Endodermal cell (in vitro differentiated cells): ENCODE data around the gene NPHP4. TPM values are rescaled to one million over a fixed set of nuclear protein-coding genes. Genes with fewer than 3 reads are reported as not detected.

ENCODE experiments used
- DNase-seq: peaks from one replicate; pipeline ENCODE4 v3.0.0-alpha.2; 2017
- H3K27ac ChIP-seq: 2 replicates; pipeline ENCODE4 v1.5.1; 2013; ENCODE audit warnings: mild to moderate bottlenecking, low read depth, low read length, moderate library complexity
- H3K27me3 ChIP-seq: 2 replicates; pipeline ENCODE4 v1.6.1; 2013; ENCODE audit warnings: mild to moderate bottlenecking, low read length, moderate library complexity; ENCODE audit not compliant: insufficient read depth, control insufficient read depth, poor library complexity, severe bottlenecking
- H3K36me3 ChIP-seq: 2 replicates; pipeline ENCODE4 v1.7.0; 2013; ENCODE audit warnings: mild to moderate bottlenecking, low read length, moderate library complexity; ENCODE audit not compliant: control insufficient read depth, insufficient read depth
- H3K4me1 ChIP-seq: one replicate; pipeline ENCODE4 v1.7.0; 2013; ENCODE audit warnings: low read length; ENCODE audit not compliant: control insufficient read depth, insufficient read depth
- H3K4me3 ChIP-seq: 2 replicates; pipeline ENCODE4 v1.5.1; 2013; ENCODE audit warnings: mild to moderate bottlenecking, low read length, moderate library complexity
- H3K9ac ChIP-seq: 2 replicates; pipeline ENCODE4 v1.6.1; 2013; ENCODE audit warnings: mild to moderate bottlenecking, low read length, moderate library complexity; ENCODE audit not compliant: poor library complexity, severe bottlenecking; ENCODE audit errors: extremely low read depth
- H3K9me3 ChIP-seq: 2 replicates; pipeline ENCODE4 v1.6.1; 2013; ENCODE audit warnings: mild to moderate bottlenecking, low read length, moderate library complexity; ENCODE audit not compliant: control insufficient read depth
- H3K27ac Mint-ChIP-seq: 2 replicates; pipeline ENCODE4 v1.8.0; 2020; ENCODE audit warnings: mixed read lengths
- H3K27me3 Mint-ChIP-seq: 2 replicates; pipeline ENCODE4 v1.8.0; 2021; ENCODE audit warnings: mild to moderate bottlenecking, mixed read lengths; ENCODE audit not compliant: insufficient read depth
- H3K36me3 Mint-ChIP-seq: 2 replicates; pipeline ENCODE4 v1.8.0; 2020; ENCODE audit warnings: low read depth, mixed read lengths
- H3K4me1 Mint-ChIP-seq: 2 replicates; pipeline ENCODE4 v1.8.0; 2020; ENCODE audit warnings: mixed read lengths
- H3K4me3 Mint-ChIP-seq: 2 replicates; pipeline ENCODE4 v1.8.0; 2020; ENCODE audit warnings: mild to moderate bottlenecking, moderate library complexity, mixed read lengths
- H3K9me3 Mint-ChIP-seq: 2 replicates; pipeline ENCODE4 v1.8.0; 2020; ENCODE audit warnings: mild to moderate bottlenecking, mixed read lengths
- CTCF ChIP-seq: fragments of 200-600 bp; sonication (generic); conservative IDR thresholded peaks from 2 replicates; pipeline ENCODE4 v1.5.0; 2021; ENCODE audit warnings: antibody characterized with exemption, mild to moderate bottlenecking
- WGBS, 2 experiments: methylation state at CpG; one replicate each; pipeline versions ENCODE4 v1.1.5 to v1.1.7; 2013; ENCODE audit warnings: missing lambda C conversion rate in 2 of 2, mixed read lengths in 1 of 2; ENCODE audit not compliant: insufficient coverage in 1 of 2, insufficient read length in 1 of 2; 5-methylcytosine and 5-hydroxymethylcytosine counted together
- total RNA-seq, 2 donors: library from RNA; stranded (reverse); fragmentation: NEBNext Ultra II Directional in 1 of 2; extraction: Animal tissue kit (Norgen Biotek cat#: 25700) in 1 of 2; gene quantifications; 2 replicates in 1 of 2; 3 replicates in 1 of 2; pipeline ENCODE4 v1.2.1, GENCODE V29; 2021

The NPHP4 gene
- total RNA-seq, 2 donors from 2014 or later = 19.1 to 25.4 TPM

- peaks cover 4% of the 10 kb centered on the region for H3K27me3 ChIP-seq
- H3K4me3 ChIP-seq = no peak overlapping the region
- no peak overlapping the region for H3K9ac ChIP-seq
- H3K27ac Mint-ChIP-seq = no peak overlapping the region
- WGBS, 2 experiments = 94 to 98% methylated on average over 4 to 5 of the region's 5 CpGs
- no peak overlapping the region for H3K4me3 Mint-ChIP-seq
- H3K27me3 Mint-ChIP-seq = peaks cover 9% of the 10 kb centered on the region
- peaks cover 7% of the 10 kb centered on the region for H3K36me3 ChIP-seq
- H3K9me3 ChIP-seq = no peaks in the 10 kb centered on the region
- H3K36me3 Mint-ChIP-seq = peaks cover 1% of the 10 kb centered on the region
- TF ChIP-seq CTCF = no peak
- peaks cover 16% of the 10 kb centered on the region for H3K4me1 Mint-ChIP-seq
- H3K9me3 Mint-ChIP-seq = no peaks in the 10 kb centered on the region
- H3K27ac ChIP-seq = no peak overlapping the region
- no peak for DNase-seq
- H3K4me1 ChIP-seq = peaks cover 3% of the 10 kb centered on the region
Observed at GRCh38 chr1:5989286-5989605, 3.0 kb downstream of the NPHP4 start.

- Histone ChIP-seq H3K9me3 (no peaks in the 10 kb centered on the region), H3K27me3 (no peaks in the 10 kb centered on the region), H3K9ac (no peak overlapping the region), H3K4me3 (no peak overlapping the region), H3K4me1 (peaks cover 3% of the 10 kb centered on the region), H3K36me3 (peaks cover 7% of the 10 kb centered on the region), H3K27ac (no peak overlapping the region)
- peaks cover 7% of the 10 kb centered on the region for H3K27me3 Mint-ChIP-seq
- peaks cover 11% of the 10 kb centered on the region for H3K4me1 Mint-ChIP-seq
- H3K27ac Mint-ChIP-seq = no peak overlapping the region
- WGBS, 2 experiments = 92 to 94% methylated on average over 9 to 14 of the region's 14 CpGs
- H3K9me3 Mint-ChIP-seq = no peaks in the 10 kb centered on the region
- no peak for TF ChIP-seq CTCF
- peaks cover 1% of the 10 kb centered on the region for H3K36me3 Mint-ChIP-seq
- no peak for DNase-seq
- H3K4me3 Mint-ChIP-seq = no peak overlapping the region
Observed at GRCh38 chr1:5988596-5989285, 3.5 kb downstream of the NPHP4 start.

- H3K4me1 ChIP-seq = no peaks in the 10 kb centered on the region
- H3K4me3 ChIP-seq = no peak overlapping the region
- Mint-ChIP-seq H3K4me3 (no peak overlapping the region), H3K4me1 (peaks cover 6% of the 10 kb centered on the region), H3K27me3 (peaks cover 3% of the 10 kb centered on the region), H3K9me3 (no peaks in the 10 kb centered on the region), H3K27ac (no peak overlapping the region), H3K36me3 (peaks cover 8% of the 10 kb centered on the region)
- H3K36me3 ChIP-seq = peaks cover 14% of the 10 kb centered on the region
- H3K27ac ChIP-seq = no peak overlapping the region
- no peak for DNase-seq
- no peaks in the 10 kb centered on the region for H3K9me3 ChIP-seq
- no peak overlapping the region for H3K9ac ChIP-seq
- H3K27me3 ChIP-seq = no peaks in the 10 kb centered on the region
- 93 to 100% methylated on average over 8 to 13 of the region's 13 CpGs for WGBS, 2 experiments
- TF ChIP-seq CTCF = no peak
Observed at GRCh38 chr1:5986018-5986417, 6.2 kb downstream of the NPHP4 start.
